ENCODE measurements around the gene SPG7.
A peak's percentile ranks its signal among the peaks of the same experiment; 100 is the strongest.

SPG7 gene

DNA sequence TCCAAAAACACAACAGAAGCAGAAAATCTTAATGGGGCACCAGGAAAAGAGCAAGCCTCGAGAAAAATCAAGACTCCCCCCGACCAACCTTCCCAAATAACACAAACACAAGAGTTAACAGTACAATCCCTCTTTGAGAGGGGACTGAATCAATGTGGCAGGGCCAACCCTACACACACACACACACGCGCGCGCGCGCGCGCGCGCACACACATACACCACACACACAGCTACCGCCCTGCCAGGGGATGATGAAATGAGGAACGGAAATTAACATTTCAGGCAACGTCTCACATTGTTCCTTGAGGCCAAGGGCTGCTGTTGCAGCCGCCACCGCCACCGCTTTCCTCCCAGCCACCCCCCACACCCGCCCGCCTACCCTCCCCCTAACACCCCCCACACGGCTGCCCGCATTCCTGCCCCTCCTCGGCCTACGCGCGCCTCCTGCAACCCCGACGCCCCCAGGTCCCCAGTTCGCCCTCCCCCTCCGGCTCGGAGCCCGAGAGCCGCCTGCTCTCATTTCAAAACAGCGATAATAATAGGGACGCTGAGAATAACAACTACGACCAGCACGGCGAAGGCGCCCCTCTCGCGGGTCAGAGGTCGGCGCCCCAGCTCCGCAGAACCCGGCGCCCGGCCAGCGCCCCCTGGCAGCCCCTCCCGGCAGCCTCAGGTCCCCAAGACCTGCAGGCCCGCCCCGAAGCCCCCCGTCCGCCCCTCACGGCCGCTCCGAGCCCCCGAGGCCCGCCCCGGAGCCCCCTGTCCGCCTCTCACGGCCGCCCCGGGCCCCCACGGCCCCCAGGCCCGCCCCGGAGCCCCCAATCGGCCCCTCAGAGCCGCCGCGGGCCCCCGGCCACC, 18.9 kb upstream of the SPG7 start:
- DNase-seq: peak; percentile 87

DNA sequence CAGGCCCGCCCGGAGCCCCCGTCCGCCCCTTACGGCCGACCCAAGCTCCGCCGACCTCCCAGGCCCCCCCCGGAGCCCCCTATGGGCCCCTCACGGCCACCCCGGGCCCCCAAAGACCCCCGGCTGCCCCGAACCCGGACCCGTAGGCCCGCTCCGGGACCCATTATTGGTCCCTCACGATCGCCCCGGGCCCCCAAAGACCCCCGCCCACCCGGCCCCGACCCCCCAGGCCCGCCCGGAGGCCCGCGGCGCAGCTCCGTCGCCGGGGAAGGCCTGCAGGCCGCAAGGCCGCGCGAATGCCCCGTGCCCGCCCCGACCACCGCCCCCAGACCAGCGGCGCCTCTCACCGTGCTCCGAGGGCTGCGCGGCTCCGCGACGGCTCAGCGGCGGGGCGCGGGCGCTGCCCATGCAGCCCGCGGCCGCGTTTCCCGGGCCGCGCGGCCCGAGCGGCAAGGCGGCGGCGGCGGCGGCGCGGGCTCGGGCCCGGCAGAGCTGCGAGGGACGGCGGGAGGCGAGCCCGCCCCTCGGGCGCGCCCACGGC, 18.2 kb upstream of the SPG7 start:
- DNase-seq: no peak

DNA sequence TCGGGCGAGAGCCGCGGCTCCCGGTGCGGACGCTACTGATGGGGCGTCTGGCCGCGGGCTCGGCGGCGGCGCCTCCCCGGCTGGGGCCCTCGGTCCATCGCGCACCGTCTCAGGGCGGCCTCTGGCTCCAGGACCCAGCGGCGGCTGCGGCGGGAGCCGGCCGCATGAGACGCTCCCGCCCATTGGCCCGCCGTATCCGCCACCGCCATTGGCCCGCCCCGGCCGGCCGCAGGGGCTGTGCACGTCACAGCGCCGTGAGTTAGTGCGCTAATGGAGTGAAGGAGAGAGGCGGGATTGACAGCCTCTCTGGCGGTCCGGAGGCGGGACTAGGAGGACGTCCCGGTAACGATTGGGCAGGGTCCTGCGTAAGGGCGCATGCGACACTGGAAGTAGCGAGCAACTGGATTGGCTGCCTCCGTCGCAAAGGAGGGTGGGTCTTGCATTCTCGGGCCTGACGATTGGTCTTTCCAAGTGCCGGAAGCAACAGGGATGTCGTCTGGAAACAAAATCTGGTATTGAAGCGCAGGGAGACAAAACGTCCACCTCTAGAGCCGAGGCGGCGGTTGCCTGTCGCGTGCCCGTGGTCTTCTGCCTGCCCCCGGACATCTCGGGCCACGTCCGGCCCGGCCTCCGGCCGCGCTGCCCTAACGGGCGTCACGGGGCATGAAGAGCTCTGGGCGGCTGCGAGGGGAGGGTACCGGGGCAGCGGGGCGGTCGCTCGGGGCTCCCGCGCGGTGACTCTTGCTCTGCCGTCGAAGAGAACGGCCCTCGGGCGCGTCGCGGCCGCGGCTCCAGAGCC, 17.6 kb upstream of the SPG7 start, which contains the start of gene ANKRD11:
Gene ANKRD11 (minus strand): TSS at position 123 of the 799 bp plus-strand sequence. CDS start 173,542 bp downstream, outside the sequence.
- peak; percentile 98 for DNase-seq

DNA sequence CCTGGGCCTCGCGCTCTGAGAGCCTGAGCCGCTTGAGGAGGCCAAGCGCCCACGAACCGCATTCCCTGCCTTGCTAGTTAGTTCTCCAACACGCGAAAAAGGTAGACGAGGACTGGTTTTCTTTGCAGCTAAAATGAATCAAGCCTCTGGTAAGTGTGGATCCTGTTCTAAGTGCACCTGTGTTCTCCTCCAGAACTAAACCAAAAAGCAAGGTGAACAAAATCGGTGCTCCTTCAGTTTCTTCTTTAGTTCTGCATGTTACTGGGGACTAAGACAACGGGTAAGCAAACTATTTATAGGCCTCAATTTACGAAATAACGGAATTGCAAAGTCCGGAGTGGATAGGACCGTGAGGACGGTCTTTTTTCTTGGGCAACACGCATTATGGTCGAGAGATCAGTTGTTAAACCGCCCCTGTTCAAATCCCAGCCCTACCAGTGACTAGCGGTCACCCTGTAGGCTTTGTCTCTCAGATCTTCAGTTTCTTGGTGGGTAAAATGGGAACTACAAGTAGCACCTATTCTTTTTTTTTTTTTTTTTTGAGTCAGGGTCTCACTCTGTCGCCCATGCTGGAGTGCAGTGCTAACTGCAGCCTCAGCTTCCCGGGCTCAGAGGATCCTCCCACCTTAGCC, 16.8 kb upstream of the SPG7 start:
- DNase-seq: no peak

DNA sequence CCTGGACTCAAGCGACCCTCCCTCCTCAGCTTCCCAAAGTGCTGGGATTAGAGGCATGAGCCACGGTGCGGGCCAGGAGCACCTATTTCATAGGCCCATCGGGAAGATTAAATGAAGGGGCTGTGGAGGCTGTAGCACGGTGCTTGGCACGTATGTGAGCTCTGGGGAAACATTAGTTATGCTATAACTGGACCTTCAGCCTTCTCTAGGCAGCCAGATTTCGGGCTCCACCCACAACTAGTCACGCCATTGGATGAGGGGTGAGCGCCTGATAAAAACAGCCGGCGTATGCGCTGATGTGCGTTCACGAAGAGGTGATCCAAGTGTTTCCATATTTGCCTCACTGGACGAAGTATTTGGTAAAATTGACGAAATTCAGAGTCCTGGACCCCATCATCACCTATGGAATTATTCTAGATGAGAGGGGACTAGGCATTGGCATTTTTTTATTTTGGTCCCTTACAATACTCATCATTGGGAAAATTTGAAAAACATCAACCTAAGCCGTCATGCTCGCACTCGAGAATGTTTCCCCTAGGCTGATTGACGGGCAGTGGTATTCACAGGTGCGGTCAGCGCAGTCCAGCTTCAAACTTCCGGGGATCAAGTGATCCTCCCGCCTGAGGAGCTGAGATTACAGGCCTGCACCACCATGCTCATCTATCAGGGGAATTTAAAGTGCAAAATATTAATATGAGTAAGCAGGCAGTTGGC, 16.1 kb upstream of the SPG7 start:
- DNase-seq: no peak

DNA sequence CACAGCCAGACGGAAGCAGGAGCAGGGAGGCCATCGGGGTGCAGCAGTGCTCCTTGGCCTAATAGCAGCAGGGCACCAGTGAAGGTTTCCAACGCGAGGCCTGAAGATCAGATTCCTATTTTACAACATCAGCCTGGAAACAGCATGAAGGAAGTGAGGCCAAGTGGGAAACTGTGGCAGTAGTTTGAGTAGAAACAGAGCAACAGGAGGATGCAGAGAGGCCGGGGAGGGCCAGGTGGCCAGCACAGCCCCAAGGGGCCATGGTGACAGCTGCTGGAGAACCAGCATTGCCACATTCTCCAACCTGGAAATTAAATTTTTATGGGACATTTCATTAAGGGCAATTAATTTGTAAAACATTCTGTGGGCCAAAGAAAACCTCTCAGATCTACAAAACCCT, 14.4 kb upstream of the SPG7 start:
- DNase-seq: no peak

DNA sequence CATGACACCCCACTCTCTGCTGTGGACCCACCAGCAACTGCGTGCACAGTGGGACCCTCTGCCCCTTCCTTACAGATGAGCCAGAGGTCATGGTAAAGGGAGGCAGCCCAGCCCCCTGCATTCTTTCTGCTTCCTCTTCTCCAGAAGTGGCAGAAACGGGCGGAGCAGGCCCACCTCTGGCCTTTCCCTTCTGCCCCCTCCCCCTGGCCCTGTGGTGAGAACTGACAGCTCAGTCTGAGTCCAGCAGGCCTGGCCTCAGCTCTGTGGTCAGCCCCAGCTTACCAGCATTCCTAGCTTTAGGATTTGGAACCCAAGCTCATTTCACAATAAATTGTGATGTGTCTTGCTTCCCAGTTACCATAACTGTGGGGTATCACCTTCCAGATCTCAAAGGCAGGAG, 13.1 kb upstream of the SPG7 start:
- no peak for DNase-seq

DNA sequence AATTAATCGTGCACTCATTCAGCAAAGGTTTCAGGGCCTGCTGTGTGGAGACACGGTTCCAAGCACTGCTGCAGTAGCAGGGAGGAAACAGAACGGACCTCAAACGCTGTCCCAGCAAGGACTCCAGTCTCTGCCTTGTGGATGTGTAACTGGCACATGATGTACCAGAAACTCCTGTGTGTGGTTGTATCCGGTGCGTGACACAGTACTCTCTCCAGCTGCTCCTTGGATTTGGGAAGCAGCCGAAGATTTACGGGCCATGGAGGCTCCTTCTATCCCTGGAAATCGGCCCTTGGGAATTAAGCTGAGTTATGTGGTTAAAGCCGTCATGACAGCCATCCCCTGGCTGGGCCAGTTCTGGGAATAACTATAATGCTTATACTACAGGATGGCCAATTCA, 9.4 kb upstream of the SPG7 start:
- no peak for DNase-seq

DNA sequence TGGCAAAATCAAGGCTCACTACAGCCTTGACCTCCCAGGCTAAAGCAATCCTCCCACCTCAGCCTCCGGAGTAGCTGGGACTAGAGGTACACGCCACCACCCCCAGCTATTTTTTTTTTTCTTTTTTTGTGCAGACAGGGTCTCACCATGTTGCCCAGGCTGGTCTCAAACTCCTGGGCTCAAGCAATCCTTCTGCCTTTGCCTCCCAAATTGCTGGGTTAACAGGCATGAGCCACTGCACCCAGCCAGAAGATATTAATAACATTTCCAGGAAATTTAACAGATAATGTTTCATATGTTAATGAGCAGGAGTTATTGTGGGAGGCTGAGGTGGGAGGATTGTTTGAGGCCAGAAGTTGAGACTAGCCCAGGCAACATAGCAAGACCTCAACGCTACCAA, 8.4 kb upstream of the SPG7 start:
- no peak for DNase-seq

DNA sequence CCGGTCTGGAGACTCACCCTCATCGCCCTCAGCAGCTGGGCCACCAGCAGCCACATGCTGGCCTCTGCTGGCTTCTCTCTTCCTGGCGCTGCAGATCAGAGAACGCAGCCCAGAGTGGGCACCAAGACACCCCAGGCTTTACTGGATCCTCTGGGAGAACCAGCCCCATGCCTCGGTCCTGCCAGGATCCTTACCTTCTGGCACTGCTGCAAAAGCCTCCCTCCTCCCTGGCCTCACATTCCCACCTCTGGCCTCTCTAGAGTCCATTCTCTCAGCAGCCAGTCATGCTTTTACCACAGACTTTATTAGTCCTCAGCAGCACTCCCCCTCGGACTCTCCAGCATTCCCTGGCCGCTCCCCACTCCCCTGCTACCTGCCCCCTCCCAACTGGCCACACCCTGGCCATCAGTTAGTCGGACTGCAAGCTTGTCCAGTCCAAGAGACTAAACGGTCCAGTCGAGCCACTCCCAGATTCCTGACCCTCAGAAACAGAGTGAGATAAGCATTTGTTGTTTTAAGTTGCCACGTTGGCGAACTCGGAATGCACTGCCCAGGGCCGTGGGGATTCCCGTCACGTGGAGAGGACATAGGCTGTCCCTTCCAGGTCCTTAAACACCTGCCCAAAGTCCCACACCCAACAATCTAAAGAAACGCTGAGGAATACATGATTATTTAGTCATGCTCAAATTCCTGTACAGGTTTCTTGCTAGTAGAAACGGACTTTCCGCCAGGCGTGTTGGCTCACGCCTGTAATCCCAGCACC, 5.9 kb upstream of the SPG7 start:
- no peak for DNase-seq

DNA sequence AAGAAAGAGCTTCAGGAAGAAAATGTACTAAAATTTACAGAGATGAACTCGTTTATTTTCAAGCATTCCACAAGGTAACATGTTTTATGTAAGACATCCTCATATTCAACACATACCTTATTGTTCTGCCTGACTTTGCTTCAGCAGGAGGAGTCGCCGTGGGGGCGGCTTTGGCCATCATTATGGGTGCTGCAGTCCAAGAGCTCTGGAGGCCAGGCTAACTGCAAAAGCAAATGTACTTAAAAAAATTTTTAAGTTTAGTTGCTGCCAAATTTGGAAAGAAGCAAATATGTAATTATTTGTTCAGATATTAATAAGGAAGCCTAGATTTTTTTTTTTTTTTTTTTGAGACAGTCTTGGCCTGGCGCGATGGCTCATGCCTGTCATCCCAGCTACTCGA, 4.1 kb upstream of the SPG7 start:
- no peak for DNase-seq

DNA sequence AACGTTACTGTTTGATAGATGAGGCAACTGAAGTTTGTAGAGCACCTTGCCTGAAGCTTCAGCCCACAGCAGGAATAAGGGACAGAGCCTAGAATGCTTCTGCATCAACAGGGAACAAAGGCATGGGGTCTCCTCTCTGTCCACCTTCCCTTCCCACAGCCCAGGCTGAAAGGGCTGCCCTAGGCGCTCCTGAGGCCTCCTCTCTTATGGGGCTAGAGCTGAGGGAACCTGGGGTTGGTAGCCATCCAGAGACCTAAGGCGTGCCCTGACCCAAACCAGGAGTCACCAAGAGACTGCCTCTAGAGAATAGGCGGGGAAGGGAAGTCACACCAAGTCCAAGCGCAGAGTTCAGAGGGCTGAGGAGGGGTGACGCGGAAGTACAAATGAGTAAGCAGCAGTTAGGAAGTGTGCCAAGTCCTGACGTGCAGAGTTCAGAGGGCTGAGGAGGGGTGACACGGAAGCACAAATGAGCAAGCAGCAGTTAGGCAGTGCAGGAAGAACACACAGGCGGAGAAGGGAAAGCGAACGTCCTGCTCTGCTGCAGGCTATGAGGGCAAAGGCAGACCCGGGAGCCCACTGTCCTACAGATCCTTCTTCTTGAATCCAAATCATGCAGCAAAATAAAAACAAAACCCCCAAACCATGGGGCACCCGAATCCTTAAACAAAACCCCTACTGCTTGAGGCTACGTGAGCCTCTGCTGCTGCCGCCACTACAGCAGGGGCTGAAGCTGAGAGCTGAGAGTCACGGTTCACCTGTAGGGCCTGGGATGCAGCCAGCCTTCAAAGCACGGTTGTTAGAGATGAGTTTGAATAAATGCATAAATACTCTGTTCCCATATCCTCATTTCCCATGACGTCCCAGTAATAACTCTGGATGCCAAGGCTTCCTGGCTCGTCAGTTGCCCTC, 2.7 kb upstream of the SPG7 start:
- DNase-seq: no peak

DNA sequence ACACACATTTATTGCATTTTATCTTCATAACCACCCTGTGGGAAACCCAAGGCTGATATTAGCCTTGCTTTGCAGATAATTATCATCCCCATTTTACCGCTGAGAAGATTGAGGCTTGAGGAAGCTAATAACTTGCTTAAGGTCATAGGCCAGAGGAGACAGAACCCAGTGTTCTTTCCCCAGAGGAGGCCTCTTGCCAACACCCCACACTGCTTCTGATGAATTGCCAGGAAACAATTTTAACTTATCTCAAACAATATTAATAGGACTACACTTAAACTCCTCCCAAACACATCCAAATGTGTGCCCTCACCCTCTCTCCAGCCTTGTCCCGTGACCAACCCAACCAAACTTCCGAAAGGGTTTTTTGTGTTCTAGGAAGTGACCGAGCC, 2.1 kb upstream of the SPG7 start:
- no peak for DNase-seq

DNA sequence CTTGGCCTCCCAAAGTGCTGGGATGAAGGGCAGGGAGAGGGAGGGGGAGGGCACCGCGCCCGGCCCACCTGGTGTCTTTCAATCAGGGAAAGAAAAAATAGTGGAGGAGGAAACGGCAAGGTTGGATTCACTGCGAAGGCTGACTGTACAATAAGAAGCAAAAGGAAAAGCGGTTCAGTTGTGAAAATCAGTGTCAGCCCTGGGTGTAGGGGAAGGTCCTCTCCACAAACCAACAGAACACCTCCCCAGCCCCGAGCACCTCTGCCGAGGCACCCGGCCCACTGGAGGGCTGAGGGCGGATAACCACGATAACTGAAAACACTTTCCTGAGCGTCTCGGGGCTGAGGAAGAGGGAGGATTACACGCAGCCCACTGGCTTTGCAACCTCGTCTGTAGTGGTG, 1.4 kb upstream of the SPG7 start:
- no peak for DNase-seq

DNA sequence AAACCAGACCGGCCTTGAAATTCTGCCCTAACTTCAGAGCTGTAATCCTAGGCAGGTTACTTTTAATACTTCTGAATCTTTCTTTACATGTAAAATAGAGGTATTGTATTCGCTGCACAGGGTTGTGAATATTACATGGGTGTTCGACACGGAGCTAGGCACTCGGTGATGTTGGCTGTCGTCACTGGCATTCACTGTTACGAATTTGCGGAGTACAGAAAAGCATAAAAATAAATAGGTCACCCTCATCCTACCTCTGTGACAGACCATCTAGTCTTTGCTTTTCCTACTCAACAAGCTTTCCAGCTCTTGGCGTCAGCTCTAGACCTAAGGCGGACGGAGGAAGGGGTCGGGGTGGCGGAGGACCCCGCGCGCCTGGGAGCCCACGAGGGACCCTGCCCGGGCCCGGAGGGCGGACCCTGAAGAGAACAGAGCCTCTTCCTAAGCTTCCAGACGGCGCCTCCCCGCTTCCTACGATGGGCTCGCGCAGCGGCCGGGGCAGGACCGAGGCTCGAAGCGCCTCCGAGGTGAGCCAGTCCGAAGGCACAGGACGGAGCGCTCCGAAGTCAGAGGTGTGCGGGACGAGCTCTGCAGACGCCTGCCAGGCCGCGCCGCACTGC, 879 bp upstream of the SPG7 start:
- no peak for DNase-seq

DNA sequence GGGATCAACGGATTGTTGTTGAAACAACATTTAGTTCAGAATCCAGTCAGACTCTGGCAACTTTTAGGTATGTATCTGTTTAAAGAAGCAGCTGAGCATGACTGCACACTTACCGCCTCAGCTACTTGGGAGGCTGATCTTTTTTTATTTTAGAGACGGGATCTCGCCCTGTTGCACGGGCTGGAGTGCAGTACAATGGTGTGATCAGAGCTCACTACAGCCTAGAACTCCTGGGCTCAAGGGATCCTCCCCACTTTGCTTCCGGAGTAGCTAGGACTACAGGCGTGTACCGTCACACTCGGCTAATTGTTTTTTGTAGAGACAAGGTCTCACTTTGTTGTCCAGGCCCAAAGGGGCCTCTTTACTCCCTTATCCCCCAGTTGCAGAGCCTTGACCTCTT, 2.3 kb downstream of the SPG7 start:
- DNase-seq: no peak

DNA sequence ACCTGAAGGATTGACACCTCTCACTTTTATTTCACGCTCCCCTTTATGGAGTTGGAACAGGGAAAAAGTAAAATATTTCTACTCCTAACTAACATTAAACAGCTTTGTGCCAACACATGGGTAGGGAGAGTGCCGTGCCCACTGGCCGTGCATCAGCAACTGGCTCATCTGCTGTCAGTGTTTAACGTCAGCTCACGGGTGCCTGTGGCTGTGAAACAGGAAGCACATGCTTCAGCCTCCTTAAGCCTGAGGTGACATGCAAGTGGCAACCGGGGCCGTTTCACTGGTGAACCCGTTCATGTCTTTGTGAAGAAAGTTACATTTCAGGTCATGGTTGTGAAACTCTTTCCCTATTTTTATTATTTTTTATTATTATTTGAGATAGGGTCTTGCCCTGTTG, 3.2 kb downstream of the SPG7 start:
- DNase-seq: no peak

DNA sequence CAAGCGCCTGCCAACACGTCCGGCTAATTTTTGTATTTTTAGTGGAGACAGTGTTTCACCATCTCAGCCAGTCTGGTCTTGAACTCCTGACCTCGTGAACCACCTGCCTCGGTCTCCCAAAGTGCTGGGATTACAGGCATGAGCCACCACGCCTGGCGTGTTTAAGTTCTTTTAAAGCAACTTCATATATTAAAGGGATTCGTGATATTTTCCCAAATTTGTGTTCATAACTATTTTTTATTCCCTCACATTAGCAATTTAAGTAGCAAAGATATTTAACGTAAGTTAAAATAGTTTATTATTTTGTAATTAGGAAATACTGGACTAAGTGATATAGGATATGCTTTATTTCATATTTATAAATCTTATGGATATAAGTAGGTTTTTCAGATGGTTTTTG, 4.2 kb downstream of the SPG7 start:
- no peak for DNase-seq

DNA sequence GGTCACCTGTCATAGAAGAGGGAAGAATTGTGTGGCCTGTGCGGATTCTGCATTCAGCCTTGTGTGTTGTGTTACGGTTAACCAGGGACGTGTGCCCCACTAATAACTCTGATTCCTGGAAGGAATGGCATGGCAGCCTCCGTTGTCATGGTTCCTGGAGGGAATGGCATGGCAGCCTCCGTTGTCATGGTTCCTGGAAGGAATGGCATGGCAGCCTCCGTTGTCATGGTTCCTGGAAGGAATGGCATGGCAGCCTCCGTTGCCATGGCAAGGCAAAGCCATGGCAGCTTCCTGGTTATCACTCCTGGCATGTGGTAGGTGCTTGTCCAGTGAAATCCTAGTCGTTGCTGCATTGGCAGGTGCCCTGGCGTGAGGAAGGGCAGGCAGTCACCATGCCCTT, 8.9 kb downstream of the SPG7 start:
- no peak for DNase-seq

DNA sequence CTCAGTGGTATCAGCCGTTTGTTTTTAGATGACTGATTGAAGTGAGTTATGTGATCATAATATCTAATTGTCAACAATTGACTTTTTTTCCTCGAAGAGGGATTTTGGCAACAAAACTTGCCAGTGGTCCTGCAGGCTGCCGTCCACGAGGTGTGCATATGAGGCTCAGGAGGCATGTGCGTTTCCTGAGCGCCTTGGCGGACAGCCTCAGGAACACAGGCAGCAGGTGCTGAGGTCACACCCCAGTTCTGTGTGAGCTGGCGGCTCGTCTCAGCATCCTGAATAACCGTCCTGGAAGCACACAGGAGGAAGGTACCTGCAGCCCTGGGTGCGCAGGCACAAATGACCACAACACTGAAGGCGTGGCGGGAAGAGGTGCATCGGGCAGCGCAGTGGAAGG, 11.7 kb downstream of the SPG7 start:
- DNase-seq: no peak
